Hematopoietic multipotent progenitor cell treated with erythropoietin and hydrocortisone succinate and interleukin-3 and kit ligand, for 17 days (in vitro differentiated cells): ENCODE results near the gene LRIT1.
A peak's percentile ranks its signal among the peaks of the same experiment; 100 is the strongest.

Source experiments
- DNase-seq: peaks from one replicate; pipeline ENCODE4 v3.0.0-alpha.2; 2015; ENCODE audit warnings: low spot score

LRIT1 gene

DNA sequence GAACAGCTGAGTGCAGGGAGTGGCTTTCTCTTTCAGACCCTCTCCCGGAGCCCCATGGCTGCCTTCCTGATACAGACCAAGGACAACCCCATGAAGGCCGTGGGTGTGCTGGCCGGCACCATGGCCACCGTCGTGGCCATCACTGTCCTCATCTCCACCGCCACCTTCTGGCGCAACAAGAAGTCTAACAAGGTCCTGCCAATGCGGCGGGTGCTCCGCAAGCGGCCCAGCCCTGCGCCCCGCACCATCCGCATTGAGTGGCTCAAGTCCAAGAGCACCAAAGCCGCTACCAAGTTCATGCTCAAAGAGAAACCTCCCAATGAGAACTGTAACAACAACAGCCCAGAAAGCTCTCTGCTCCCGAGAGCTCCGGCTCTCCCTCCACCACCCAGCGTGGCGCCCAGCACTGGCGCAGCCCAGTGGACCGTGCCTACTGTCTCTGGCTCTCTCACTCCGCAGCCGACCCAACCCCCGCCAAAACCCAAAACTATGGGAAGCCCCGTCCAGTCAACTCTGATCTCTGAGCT is 27.2 kb downstream of the LRIT1 start:
- DNase-seq = no peak

DNA sequence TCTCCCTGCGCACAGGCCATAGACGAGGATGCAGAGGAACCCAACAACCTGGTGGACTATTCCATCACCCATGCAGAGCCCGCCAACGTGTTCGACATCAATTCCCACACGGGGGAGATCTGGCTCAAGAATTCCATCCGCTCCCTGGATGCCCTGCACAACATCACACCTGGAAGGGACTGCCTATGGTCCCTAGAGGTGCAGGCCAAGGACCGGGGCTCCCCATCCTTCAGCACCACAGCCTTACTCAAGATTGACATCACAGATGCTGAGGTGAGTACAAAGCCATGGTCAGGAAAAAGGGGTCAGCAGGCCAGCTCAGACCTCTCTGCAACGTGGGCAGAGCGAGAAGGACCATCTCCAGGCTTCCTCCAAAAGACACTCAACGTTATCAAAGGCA is 28.3 kb downstream of the LRIT1 start:
- DNase-seq = no peak

DNA sequence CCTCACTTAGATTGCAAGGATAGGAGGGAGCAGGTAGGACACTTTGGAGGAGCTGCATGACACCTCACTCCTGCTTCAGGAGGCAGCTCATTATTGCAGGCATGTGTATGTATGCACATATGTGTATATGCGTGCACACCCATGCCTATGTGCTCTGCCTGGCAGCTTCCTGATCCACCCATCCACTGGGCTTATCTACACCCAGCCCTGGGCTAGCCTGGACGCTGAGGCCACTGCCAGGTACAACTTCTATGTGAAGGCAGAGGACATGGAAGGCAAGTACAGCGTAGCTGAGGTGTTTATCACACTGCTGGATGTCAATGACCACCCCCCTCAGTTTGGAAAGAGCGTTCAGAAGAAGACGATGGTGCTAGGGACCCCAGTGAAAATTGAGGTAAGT is 29.3 kb downstream of the LRIT1 start:
- DNase-seq = no peak

DNA sequence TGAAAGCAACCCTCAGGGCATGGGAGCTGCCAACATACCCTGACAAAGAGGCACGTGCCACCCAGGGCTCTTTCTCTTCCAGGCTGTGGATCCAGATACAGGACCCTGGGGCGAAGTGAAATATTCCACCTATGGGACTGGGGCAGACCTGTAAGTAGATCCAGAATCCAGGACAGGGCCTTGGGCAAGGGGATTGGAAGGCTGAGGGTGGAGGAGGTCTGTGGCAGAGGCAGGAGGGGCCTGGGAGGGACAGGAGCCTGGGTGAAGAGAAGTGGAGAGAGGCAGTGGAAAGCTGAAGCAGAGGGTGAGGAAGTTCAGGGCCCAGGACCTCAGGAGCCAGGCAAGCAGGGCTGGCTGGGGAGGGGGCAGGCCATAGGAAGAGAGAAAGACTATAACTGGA is 29.8 kb downstream of the LRIT1 start:
- DNase-seq = no peak

DNA sequence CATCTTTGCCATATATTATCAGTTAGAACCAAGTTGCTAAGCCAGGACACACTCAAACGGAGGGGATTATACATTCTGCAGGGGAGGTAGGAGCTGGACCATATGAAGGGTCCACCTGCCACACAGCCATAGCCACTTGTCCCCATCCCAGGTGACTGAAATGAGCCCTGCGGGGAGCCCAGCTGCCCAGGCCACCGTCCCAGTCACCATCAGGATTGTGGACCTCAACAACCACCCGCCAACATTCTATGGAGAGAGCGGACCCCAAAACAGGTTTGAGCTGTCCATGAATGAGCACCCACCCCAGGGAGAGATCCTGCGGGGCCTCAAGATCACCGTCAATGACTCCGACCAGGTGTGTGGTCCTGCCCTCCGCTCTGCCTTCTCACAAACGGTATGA is 33.3 kb downstream of the LRIT1 start:
- no peak for DNase-seq

DNA sequence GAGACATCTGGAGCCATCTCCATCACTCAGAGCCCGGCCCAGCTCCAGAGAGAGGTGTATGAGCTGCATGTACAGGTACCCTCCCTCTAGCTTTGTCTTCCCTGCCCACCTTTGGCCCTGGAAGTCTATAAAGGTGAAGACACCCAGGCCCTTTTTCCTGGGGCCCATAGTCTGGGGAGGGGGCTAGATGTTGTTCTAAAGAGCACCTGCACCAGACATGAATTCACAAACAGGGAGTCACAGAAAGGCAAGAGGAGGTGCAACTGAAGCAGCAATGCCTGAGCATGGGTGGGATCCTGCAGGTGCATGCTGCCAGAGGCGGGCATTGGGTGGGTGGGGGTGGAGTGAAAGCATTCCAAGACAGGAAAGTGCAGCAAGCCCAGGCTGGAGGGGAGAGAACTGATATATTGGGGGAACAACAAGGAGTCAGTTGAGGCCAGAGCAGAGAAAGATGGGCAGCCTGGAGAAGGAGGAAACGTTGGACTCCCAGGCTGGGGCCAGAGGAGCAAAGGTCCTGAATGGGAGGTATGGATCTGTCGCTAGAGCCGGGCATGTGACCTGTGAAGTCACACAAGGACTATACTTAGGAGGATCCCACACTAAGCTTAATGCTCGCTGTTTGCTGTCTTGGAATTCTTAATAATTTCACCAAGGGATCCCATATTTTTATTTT is 35.4 kb downstream of the LRIT1 start:
- DNase-seq = no peak

DNA sequence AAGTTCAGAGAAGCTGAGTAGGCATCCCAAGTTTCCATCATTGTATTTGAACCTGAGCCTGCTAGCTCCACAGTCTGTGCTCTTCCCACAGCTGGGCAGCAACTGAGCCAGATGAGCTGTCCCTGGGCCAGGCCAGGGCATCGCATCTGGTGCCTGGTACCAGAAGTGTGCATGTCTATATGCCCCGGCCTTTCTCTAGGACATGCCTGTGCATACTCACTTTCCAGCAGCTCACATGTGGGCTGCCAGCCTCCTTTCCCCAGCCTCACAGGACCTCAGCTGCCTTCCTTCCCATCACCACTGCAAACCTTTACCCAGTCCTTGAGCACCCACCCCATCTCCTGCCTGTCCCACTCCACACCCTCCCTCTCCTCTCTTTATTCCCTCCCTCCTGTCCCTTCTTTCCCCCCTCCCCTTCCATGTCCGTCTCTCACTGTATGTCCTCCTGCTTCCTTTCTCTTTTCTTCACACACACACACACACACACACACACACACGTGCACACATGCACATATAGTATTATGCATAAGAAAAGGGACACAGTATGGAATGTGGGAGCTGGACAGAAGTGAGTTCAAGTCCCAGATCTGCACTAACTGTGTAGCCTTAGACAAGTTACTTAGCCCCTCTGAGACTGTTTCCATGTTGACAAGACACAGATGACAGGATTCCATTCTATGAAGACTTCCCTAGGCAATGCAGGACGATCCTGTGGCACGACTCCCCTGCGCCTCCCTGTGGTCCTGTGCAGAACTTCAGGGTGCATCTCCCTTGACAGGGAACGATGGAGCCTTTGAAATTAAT is 36.1 kb downstream of the LRIT1 start:
- peak; percentile 36 for DNase-seq

DNA sequence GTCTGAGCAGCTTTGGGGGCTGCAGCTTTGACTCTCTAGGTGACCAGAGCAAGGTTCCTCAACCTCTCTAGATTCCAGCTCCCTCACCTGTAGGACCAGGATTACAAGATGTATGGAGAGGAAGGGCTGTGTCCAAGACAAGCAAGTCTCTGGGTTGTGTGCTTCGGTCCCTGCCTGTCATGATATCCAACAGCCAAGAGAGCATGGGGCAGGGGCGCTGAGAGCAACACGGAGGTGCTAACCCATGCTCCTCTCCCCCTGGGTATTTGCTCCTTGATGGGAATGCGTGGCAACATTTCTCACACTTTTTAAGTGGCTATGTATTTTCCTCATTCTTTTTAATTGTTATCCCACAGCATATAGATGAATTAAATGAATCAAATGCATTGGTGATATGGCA is 36.7 kb downstream of the LRIT1 start:
- DNase-seq = no peak

DNA sequence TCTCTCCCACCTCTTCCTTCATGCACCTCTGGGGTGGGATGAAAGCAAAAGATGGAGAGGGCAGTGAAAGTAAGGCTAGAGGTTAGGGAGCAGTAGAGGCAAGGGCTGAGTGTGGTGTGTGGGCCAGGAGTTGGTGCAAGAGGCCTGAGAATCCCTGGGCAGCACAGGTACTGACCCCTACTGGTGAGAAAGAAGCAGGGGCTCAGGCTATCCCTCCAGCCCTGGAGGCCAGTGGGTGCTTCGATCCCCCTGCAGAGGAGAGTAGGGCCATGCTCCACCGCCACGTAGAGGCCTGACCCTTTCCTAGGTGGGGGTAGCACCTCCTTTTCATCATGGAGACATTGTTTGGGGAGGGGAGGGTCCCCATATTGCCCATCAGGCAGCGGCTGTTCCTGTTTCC is 37.2 kb downstream of the LRIT1 start:
- DNase-seq = no peak

DNA sequence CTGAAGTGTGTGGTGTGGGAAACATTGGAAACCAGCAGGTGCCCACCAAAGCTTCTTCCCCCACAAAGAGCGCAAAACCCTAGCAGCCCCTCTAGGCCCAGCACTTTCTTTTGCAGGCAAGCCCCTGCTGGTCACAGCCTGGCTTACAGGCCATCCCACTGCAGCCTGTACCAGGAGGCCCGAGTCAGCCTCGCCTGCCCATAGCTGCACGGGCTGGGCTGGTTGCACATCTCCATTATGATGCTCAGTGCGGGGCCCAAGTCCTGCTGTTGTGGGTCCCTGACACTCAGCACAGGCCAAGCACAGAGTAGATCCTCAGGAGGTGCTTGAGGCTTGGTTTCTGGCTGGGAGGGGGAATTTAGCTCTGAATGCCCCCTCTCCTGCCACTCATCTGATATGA is 39.0 kb downstream of the LRIT1 start:
- no peak for DNase-seq

DNA sequence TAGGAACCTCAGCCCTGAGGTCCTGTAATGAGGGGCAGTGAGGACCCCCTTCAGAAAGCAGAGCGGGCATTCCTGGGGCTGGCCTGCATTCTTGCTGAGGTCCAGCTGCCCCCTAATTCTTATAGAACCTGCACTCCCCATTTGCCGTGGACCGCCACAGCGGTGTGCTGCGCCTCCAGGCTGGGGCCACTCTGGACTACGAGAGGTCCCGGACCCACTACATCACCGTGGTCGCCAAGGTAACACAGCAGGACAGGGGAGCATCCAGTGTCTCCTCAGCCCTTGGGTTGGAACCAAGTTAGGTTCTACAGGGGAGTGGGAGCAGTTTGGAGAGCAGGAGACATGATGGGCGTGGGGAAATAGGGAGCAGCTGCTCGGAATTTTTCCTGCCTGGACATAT is 39.7 kb downstream of the LRIT1 start:
- DNase-seq = no peak

DNA sequence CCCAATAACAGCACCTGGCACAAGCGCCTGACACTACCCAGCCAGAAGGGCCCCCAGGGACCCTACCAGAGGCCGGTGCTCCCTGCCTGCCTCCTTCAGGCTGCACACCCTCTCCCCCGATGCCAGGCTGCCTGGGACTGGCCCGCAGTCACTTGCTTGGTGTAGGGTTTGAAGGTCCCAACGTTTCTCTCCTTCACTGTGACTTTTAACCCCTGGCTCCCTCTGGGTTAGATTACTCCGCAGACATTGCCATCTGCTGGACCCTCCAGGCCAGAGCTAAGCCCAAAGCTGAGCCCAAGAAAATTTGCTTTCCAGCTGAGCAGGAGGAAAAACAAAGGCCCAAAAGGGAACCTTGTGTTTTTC is 40.1 kb downstream of the LRIT1 start:
- DNase-seq = no peak

DNA sequence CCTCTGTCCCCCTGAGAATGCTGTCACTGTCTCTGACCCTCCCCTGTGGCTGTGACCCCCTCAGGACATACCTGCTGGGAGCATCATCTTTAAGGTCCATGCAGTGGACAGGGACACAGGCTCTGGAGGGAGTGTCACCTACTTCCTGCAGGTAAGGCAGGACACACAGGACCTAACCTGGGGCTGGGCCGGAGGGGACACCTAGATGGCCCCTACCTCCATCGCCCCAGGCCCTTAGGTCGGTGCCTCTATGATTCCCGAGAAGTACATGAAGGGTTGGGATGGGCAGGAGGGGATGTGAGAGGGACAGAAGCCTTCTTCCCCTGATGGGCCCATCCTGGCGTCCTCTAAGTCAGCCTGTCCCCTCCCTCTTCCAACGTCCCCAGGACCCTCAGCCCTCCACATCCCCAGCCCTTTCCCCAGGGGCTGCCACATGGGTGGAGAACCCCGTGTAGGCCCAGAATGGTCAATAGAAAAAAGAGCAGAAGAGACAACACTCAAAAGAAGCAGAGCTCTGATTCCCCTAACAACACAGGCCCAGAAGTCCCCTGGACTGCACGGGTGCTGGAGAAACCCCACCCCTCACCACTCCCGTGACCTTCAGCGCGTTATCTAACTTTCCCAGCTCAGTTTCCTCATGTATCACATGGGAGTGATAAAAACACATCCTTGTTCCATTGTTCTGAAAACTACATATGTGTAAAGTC is 40.7 kb downstream of the LRIT1 start:
- DNase-seq = no peak

DNA sequence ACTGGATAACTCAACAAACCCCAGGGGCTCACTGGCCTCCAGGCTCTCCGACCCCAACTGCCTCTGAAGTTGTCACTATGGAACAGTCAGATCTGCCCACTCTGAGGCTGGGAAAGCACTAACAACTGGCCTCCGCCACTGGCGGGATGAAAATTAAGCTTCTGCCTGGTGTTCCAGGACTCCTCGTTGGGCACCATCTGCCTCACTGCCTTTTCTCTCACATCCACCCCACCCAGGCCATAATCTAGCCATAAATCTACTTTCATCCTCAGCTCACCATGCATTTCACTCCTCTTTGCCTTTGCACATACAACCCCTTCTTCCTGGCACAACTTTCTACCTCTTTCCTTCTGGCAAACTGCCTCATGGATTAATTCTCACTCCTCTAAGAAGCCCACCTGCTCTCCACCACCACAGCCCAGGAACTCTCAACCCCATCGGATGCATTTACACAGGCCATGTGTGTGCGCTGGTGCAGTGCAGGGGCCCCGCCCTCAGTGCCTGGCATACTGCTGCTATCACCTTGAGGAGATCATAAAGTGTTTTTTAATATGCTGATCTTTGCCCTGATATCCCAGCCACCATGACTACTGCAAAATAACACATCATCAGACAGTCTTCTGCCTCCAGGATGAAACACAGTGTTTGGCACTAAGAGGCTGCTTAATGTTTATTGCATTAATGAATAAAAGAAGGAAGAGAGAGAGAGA is 43.0 kb downstream of the LRIT1 start:
- DNase-seq = no peak

DNA sequence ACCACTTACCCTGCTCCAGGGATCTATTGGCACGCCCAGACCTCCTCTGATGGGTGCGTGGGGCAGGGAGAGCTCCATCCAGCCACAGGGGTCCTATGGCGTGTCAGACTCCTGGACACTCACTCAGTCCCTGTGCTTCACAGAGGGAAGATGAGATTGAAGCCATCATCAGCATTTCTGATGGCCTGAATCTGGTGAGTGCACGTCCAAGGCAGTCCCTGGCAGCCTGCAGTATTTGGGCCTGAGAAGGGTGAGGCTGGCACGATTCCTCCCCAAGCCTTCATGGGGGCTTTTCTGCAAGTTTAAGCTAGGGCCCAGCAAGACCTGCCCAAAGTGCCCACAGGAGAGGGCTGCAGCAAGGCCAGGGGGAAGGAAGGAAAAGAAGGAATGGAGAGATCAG is 43.7 kb downstream of the LRIT1 start:
- no peak for DNase-seq

DNA sequence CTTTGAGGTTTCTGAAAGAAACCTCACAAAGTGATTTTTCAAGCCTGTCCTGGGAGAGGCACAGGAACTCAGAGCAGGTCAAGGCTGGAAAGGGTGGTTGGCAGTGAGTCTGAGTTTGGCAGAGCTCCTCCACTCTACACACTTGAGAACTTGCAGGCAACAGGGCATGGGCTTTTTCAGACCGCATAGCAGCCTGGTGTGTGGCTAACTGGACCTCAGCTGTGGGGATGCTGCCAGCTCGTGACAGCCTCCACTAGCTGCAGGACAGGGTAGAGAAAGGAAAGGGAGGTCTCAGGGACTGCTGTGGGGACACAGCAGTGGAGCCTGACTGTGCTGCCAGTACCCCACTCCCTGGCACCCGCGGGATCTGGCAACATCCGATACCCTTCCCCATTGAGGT is 44.4 kb downstream of the LRIT1 start:
- DNase-seq = no peak

DNA sequence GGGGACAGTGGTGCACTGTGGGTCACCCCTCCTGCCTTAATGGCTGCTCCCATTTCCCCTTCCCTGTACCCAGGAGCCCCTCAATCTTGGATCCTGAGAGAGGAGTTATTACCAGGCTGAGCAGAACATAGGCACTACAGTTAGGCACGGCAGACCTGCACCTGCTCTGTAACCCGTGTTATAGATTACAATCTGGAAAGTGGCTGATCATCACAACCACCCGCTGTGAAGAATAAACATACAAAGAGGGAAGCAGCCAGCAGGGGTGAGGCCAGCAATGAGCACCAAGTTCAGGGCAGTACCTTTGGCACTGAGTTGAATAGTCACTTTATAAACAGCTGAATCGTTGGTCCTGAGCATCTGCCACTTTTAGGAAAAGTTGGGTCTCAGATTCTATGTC is 45.3 kb downstream of the LRIT1 start:
- DNase-seq = no peak

DNA sequence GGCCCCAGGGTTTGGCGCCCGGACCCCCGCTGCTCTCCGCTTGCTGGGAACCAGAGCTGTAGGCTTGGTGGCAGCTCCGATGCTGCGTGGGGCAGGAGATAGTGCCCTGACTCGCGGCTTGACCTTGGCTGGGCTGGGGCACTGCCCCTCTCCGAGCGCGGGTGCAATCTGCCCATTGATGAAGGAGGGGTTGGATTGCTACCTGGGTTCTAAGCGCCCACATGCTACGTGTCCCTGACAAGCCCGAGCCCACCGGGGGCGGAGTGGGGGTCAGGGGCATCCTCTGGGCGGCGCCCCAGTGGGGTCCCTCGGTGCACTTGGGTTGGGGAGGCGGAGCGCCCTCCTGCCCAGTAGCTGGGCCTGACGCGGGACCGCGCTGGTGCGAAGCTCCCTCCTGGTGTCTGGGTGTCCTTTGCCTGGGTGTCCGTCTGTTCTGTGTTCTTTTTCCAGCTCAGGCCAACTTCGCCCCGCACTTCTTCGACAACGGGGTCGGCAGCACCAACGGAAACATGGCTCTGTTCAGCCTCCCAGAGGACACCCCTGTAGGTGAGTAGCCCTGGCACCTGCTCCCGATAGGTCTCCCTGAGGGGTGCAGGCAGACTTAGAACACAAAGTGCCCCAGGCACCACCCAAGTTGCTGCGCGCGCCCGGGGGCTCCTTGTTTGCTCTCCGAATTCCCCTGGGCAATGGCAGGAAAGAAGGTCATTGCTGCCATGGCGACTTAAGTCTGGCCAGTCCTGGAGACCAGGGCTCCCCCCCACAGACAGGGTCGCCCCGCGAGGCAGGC is 46.1 kb downstream of the LRIT1 start:
- DNase-seq = no peak

DNA sequence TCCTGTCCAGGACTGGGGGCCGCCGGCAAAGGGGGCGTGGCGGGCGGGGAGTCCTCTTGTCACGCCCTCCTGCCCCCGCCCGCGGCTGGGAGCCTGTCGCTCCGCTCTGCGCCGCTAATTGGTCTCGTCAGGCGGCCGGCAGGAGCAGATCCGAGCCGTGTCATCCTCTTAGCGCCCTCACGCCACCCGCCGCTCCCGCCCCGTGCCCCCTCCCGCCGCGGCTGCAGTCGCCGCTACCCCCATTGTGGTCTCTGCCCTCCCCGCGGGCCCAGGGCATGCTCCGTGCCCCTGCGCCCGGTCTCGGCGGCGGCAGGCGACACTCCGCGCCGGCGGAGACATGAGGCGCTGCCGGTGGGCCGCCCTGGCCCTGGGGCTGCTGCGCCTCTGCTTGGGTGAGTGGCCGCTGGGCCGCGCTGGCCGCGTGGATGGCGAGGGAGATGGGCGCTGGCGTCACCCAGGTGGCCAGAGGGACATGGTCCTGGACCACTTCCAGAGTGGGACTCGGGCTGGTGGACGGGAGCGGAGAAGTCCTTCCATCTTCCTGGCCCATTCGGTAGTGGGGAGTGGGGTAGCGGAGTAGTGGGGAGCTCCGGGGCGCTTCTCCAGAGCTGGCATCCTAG is 46.8 kb downstream of the LRIT1 start, which contains the start of gene CDHR1:
Gene CDHR1, plus strand, starts transcription at position 114 of the 620 bp plus-strand sequence. Its CDS starts 224 bp downstream, at position 338.
- no peak for DNase-seq

DNA sequence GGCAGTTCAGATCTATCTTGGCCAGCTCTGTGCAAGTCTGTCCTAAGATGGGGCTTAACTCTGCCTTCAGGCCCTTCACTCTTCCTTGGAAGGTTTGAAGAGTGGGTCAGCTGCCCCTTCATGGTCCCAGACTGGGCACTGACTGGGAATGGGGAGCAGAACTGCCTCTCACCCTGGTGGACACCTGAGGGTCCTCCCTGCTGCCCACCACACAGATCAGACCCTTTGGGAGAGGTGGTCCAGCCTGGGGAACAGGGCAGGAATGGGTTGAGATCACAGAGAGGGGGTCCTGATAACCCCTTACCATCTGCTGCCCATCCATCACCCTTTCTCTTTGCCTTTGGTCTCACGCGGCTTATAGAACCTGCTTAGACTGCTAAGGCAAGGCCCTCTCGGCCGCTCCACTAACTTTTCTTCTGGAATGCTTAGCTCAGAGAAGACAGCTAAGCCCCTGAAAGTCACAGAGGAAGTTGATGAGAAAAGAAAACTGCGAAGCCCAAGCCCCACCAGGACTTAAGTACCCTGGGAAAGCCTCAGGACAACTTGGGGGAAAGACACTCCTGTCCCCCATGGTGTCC is 47.4 kb downstream of the LRIT1 start:
- no peak for DNase-seq

DNA sequence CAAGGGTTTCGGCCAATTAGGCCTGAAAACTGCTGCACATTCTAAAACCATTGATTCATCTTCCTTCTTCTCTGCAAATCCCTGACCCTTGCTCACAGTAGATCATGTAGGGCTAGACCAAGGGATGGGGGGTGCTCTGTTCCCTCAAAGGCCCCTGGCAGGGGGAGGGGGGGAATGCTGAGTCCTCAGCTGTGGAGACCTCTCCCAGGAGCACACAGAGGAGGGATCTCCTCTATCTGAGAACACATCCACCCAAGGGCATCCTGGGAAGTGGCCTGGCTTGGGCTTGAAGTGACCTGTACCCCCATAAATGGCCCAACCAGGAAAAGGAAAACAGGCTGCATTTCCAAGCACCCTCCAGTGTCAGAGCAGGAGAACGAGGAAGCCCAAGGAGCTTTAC is 48.0 kb downstream of the LRIT1 start:
- no peak for DNase-seq
